Activated naive CD4-positive, alpha-beta T cell treated with anti-CD3 and anti-CD28 coated beads for 36 hours (primary cell): ENCODE data around the gene RTL1. TPM values are rescaled to one million over a fixed set of nuclear protein-coding genes. Genes with fewer than 3 reads are reported as not detected.

Experiments used
- CTCF ChIA-PET: fragments of 350-600 bp; sonication (Branson Sonifier 250); formaldehyde crosslinking; loops from one replicate; lab custom pipeline; 2021; ENCODE audit warnings: antibody characterized with exemption; lab: Charles Lee
- DNase-seq: peaks from one replicate; pipeline ENCODE4 v3.0.0-alpha.2; 2020
- H3K27ac Mint-ChIP-seq: one replicate; pipeline ENCODE4 v1.8.0; 2021; ENCODE audit warnings: mild to moderate bottlenecking, mixed read lengths
- H3K27me3 Mint-ChIP-seq: one replicate; pipeline ENCODE4 v1.8.0; 2021; ENCODE audit warnings: low read depth, mixed read lengths
- H3K36me3 Mint-ChIP-seq: one replicate; pipeline ENCODE4 v1.8.0; 2021; ENCODE audit warnings: low read depth, mixed read lengths
- H3K4me1 Mint-ChIP-seq: one replicate; pipeline ENCODE4 v1.8.0; 2021; ENCODE audit warnings: low read depth, mixed read lengths
- H3K4me3 Mint-ChIP-seq: one replicate; pipeline ENCODE4 v1.8.0; 2021; ENCODE audit warnings: mild to moderate bottlenecking, moderate library complexity, mixed read lengths
- H3K9me3 Mint-ChIP-seq: one replicate; pipeline ENCODE4 v1.8.0; 2021; ENCODE audit warnings: mixed read lengths
- intact Hi-C: fragments of 100-400 bp; cut with micrococcal nuclease; formaldehyde crosslinking; loops from one replicate; pipeline ENCODE4 v1.15.1; 2023
- total RNA-seq, 2 experiments: library from RNA; stranded (reverse); gene quantifications; one replicate each; pipeline ENCODE4 v1.2.3, GENCODE V29; 2021

Gene RTL1
- total RNA-seq, 2 experiments from 2014 or later = not detected

DNA sequence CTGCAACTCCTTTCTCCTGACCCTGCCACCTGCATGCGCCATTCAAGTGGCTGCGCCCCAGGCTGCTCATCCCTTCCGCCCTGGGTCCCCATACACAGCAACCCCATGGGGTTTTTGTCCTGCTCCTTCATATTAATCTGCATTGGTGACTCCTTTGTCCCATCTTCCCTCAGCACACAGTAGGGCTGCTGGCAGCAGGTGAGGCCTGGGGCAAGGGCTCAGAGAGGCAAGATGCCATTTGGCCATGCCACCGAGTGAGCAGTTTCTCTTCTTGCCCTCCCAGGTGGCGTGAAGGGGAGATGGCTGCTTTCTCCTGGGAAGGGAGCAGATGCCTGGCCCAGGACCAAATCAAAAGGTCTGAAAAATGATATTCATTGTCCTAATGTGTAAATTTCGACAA lies 9.1 kb downstream of the RTL1 start:
- peaks cover 17% of the 10 kb centered on the region for H3K27me3 Mint-ChIP-seq
- no peaks in the 10 kb centered on the region for H3K4me1 Mint-ChIP-seq
- no peak overlapping the region for H3K27ac Mint-ChIP-seq
- DNase-seq = no peak
- H3K9me3 Mint-ChIP-seq = no peaks in the 10 kb centered on the region
- intact Hi-C loops = no loop called here
- no peak overlapping the region for H3K4me3 Mint-ChIP-seq
- CTCF ChIA-PET = no interaction called here
- no peaks in the 10 kb centered on the region for H3K36me3 Mint-ChIP-seq

DNA sequence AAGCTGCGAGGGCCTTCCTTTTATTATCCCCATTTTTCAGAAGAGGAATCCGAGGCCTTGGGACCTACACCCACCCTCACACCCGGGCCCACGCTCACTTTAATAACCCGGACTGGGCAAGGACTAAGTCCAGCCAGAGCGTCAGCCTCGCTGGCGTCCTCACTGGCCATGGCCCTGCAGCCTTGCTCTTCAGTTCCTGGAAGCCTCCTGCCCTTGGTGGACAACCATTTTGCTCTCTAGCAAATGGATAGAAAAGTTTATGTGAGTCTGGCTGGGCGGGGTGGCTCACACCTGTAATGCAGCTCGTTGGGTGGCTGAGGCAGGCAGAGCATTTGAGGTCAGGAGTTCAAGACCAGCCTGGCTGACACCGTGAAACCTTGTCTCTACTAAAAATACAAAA lies 9.8 kb downstream of the RTL1 start:
- intact Hi-C loops = no loop called here
- no peaks in the 10 kb centered on the region for H3K4me1 Mint-ChIP-seq
- peaks cover 10% of the 10 kb centered on the region for H3K27me3 Mint-ChIP-seq
- H3K27ac Mint-ChIP-seq = no peak overlapping the region
- no peaks in the 10 kb centered on the region for H3K9me3 Mint-ChIP-seq
- DNase-seq = no peak
- CTCF ChIA-PET = interaction anchor here (0.7 kb wide), 1 partner anchor 693 kb away, joined by 3 read pairs; no protein-coding TSS in a partner anchor
- no peaks in the 10 kb centered on the region for H3K36me3 Mint-ChIP-seq
- no peak overlapping the region for H3K4me3 Mint-ChIP-seq

DNA sequence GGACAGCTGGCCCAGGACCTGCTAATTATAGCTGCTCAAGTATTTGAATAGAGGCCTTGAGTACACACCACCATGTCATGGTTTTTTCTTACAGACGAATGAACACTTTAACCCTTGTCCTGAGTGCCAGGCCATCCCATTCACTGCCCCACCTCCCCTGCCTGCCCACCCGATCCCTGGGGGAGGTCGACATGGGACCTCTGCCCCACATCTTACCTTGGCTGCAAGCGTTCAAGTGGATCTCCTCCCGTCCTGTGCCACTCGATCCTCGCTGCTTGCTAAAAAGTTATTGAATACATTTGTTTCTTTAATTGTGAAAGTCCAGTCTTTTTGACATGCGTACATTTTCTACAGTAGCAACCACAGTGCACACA lies 10.3 kb downstream of the RTL1 start:
- no peaks in the 10 kb centered on the region for H3K36me3 Mint-ChIP-seq
- CTCF ChIA-PET = no interaction called here

DNA sequence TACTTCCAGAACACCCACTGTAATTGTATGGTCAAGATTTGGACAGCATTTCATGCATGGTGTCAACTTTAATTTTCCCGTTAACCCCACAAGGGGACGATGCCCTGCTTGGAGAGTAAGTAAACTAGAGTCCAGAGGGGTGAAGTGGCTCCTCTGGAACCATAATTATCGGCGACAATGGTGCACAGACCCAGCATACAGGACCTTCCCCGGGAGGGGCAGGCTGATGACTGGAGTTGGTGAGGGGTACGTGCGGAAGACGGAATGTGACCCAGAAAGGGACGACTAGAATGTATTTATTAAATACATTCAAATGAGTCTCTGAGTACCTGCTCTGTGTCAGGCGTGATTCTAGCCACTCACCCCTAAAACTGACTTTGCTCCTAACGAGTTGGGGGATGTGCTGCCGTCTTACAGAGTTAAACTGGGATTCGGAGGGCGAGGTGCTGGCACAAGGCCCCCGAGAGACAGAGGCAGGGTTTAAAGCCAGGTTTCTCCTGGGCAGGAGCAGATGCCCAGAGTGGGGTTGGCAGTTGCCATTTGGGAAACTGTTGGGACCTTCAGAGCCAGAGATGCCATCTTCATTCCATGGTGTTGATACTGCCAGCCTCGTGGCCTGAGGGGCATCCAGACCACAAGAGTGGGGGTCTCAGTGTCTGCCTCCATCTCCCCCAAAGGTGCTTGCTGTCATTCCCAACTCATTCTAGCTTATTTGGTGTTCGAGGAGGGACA lies 10.9 kb downstream of the RTL1 start:
- no peak for DNase-seq
- H3K9me3 Mint-ChIP-seq = no peaks in the 10 kb centered on the region
- H3K27me3 Mint-ChIP-seq = peaks cover 10% of the 10 kb centered on the region
- no peak overlapping the region for H3K27ac Mint-ChIP-seq
- H3K36me3 Mint-ChIP-seq = no peaks in the 10 kb centered on the region
- CTCF ChIA-PET = no interaction called here
- no peak overlapping the region for H3K4me3 Mint-ChIP-seq
- H3K4me1 Mint-ChIP-seq = no peaks in the 10 kb centered on the region
- intact Hi-C loops = no loop called here

More for the DNA sequence above, 10.3 kb downstream of the RTL1 start:
- Mint-ChIP-seq H3K4me3 (no peak overlapping the region), H3K4me1 (no peaks in the 10 kb centered on the region), H3K9me3 (no peaks in the 10 kb centered on the region), H3K27ac (no peak overlapping the region), H3K27me3 (peaks cover 10% of the 10 kb centered on the region)
- no peak for DNase-seq
- intact Hi-C loops = no loop called here

DNA sequence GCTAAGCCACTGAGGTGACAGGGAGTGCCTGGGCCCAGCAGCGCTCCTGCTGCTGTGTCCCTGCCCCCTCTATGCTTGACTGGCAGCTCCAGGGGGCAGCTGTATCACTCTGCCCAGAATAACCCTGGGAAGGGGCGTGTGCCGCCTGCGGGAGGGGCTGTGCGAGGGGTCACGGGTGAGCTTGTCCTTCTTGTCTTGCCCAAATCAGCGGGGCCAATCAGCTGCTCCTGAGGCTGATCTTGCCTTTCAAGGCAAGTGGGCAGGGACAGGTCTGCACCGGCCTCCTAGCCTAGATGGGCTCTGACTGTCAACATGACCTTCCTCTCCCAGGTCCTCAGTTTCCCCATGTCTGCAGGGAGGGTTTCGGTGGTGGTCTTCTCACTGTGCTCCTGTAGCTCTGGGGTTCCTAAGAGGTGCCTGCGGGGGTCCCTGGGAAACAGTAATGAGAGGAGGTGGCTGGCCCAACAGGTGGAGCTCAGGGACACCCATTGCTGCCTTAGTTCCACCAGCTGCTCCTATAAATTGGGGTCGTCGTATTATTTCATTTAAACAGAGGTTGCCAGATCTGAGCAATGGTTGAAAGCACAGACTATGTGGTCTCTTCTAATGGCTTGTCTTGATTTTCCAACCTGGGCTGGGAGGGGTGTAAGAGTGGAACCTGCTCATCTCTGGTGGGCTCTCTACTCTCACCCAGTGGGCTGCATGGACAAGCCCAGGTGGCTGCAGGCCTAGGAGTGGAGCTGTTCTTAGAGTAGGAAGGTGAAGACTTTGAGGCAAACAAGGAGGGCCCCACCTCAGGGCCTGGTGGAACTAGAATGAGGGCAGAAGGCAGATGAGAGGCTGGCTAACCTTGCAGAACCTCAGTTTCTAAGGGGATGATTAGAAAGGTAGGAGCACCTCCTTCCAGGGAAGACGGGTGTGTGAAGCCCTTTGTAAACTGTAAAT lies 11.7 kb downstream of the RTL1 start:
- CTCF ChIA-PET = no interaction called here
- intact Hi-C loops = no loop called here
- H3K27ac Mint-ChIP-seq = no peak overlapping the region
- no peaks in the 10 kb centered on the region for H3K9me3 Mint-ChIP-seq
- no peak overlapping the region for H3K4me3 Mint-ChIP-seq
- no peaks in the 10 kb centered on the region for H3K4me1 Mint-ChIP-seq
- peaks cover 8% of the 10 kb centered on the region for H3K27me3 Mint-ChIP-seq
- no peaks in the 10 kb centered on the region for H3K36me3 Mint-ChIP-seq
- DNase-seq = no peak

DNA sequence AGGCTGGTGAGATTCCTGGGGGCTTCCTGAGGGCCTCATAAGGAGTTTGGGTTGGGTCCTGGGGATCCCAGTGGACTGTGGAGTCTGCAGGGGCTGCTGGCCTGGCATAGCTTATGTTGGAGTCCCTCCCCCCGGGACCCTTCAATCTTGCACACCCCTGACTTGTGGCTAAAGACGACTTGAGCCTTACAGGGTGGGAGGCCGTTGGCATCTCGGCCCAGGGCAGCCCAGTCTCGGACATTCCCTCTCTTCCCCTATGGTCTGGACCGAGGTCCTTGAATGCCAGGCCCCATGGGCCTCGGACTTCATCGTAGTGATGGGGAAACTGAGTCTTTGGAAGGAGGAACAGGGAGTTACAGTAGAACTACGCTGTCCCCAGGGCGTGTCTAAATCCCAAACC lies 12.5 kb downstream of the RTL1 start:
- no peaks in the 10 kb centered on the region for H3K9me3 Mint-ChIP-seq
- CTCF ChIA-PET = no interaction called here
- DNase-seq = no peak
- intact Hi-C loops = no loop called here
- peaks cover 5% of the 10 kb centered on the region for H3K27me3 Mint-ChIP-seq
- H3K36me3 Mint-ChIP-seq = no peaks in the 10 kb centered on the region
- H3K4me1 Mint-ChIP-seq = no peaks in the 10 kb centered on the region
- no peak overlapping the region for H3K27ac Mint-ChIP-seq
- H3K4me3 Mint-ChIP-seq = no peak overlapping the region

DNA sequence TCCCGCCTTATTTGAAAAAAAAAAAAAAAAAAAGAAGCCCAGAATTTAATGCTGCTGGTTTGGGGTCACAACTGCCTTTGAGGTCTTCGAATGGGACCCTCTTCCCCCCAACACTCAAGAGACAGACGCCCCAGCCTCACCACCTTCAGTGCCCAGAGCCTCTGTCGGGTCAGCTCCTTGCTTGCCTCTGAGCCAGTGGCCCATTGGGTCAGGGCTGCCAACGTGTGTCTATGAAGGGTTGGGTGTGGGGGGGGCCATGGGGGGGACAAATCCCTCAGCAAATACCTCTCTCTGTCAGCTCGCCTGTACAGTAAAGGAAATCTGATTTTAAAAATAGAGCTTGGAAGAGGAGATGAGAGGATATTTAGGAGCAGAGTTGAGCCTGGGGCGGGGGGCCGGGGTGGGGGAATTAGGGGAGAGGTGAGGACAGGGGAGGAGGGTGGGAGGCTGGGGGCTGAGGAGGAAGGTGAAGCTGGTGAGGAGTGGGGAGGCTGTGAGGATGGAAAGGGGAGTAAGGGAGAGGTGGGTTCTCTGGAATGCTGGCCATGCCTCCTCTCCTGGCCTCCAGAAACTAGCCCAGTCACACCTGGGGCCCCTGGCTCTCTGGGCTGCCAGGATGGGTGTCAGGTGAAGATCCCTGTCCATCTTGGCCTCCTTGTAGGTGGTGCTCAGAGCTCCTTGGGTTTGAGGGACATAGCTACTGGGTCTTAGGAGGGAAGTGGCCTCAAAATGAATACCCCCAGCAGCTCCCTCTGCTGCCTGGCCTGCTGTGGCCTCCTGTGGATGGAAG lies 13.3 kb downstream of the RTL1 start:
- H3K4me3 Mint-ChIP-seq = no peak overlapping the region
- intact Hi-C loops = no loop called here
- H3K36me3 Mint-ChIP-seq = no peaks in the 10 kb centered on the region
- H3K4me1 Mint-ChIP-seq = no peaks in the 10 kb centered on the region
- H3K9me3 Mint-ChIP-seq = no peaks in the 10 kb centered on the region
- H3K27ac Mint-ChIP-seq = no peak overlapping the region
- CTCF ChIA-PET = no interaction called here
- peaks cover 4% of the 10 kb centered on the region for H3K27me3 Mint-ChIP-seq
- no peak for DNase-seq

DNA sequence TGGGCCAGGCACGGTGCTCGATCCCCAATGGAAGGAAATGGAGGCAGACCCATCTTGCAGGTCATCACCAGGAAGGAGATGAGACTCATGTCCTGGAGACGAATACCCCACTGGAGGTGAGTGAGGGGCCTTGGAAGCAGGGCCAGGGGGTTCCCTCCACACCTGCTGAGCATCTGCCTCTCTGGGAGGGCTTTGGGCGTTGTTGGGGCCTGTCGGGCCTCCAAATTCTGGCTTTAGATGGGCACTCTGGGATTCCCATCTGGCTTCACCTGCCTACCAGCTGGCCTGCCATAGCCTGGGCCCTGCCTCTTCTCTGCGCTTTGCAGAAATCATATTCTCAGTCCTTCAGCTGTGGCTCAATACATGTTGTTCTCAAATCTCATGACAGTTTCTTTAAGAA lies 13.9 kb downstream of the RTL1 start:
- no peak overlapping the region for H3K27ac Mint-ChIP-seq
- no peaks in the 10 kb centered on the region for H3K9me3 Mint-ChIP-seq
- no peak for DNase-seq
- H3K36me3 Mint-ChIP-seq = no peaks in the 10 kb centered on the region
- CTCF ChIA-PET = no interaction called here
- H3K4me3 Mint-ChIP-seq = no peak overlapping the region
- intact Hi-C loops = no loop called here
- H3K27me3 Mint-ChIP-seq = no peaks in the 10 kb centered on the region
- no peaks in the 10 kb centered on the region for H3K4me1 Mint-ChIP-seq

DNA sequence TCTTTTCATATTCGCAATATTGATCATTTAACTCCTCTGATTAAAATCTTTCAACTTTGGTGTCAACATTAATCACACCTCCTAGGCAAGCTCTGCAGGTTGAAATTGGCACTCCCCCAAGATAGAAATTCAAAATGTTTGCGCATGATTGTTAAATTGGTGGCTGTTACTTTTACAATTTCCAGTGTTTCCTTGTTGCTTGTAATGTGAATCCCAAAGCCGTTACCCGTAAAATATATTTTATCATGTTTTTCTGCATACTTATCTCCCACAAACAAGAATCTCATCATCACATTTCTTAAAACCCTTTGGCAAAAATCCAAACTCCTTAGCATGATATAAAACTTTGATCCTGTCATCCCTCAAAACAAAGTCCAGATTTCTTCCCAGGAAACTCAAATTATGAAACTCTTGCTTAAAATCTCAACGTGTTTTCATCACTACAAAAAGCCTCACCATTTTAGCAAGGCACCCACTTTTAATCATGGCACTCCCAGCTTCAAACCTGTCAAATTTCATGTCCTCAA lies 14.7 kb downstream of the RTL1 start:
- no peak overlapping the region for H3K27ac Mint-ChIP-seq
- H3K4me1 Mint-ChIP-seq = no peaks in the 10 kb centered on the region
- intact Hi-C loops = no loop called here
- H3K9me3 Mint-ChIP-seq = no peaks in the 10 kb centered on the region
- H3K36me3 Mint-ChIP-seq = no peaks in the 10 kb centered on the region
- CTCF ChIA-PET = no interaction called here
- no peak overlapping the region for H3K4me3 Mint-ChIP-seq
- no peaks in the 10 kb centered on the region for H3K27me3 Mint-ChIP-seq
- no peak for DNase-seq

DNA sequence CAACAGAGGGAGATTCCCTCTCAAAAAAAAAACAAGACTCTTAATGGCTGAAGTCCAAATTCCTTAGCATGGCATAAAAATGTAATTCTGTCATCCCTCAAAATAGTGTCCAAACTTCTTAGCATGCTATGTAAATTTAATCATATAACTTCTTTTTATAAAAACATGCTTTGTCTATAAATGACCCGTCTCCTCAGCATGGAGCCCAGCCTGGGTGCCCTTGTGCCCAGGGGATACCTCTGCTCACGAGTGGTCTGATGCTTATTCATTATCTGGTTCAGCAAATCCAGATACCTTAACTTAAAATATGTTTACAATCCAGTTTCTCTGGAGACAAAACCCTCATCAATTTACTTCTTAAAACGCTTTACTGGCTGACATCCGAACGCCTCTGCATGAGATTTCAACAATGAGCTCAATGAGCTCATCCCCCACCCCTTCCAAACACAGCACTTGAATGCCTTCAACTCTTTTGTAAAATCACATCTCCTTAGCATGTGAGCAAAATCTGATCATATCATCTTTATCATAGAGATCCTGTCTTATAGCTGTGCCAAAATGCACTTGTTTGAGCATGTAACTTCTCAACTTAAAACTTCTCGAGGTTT lies 15.7 kb downstream of the RTL1 start:
- intact Hi-C loops = no loop called here
- H3K4me1 Mint-ChIP-seq = no peaks in the 10 kb centered on the region

DNA sequence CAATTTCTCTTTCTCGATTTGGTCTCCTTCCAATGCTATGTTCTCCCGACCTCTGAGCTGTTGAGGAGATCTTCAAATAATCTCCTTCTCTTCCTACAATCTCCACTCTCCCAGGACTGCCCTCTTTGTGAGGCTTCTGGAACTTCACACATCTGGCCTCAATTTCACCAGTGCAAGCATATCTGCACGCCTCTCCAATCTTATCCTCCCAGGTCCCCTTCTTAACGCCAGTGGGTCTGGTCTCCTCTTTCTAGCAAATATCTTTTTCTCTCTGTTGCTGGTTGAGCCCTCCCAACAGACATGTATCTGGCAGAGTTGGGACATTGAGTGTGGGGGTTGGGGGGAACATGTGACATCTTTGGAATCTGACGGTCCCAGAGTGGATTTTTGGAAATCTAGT lies 17.9 kb downstream of the RTL1 start:
- no peaks in the 10 kb centered on the region for H3K27me3 Mint-ChIP-seq
- H3K27ac Mint-ChIP-seq = no peak overlapping the region
- H3K36me3 Mint-ChIP-seq = no peaks in the 10 kb centered on the region
- CTCF ChIA-PET = no interaction called here
- H3K9me3 Mint-ChIP-seq = peaks cover 4% of the 10 kb centered on the region
- H3K4me3 Mint-ChIP-seq = no peak overlapping the region
- no peaks in the 10 kb centered on the region for H3K4me1 Mint-ChIP-seq
- DNase-seq = no peak
- intact Hi-C loops = no loop called here

More for the DNA sequence above, 15.7 kb downstream of the RTL1 start:
- H3K4me3 Mint-ChIP-seq = no peak overlapping the region
- CTCF ChIA-PET = no interaction called here
- no peaks in the 10 kb centered on the region for H3K27me3 Mint-ChIP-seq
- no peaks in the 10 kb centered on the region for H3K36me3 Mint-ChIP-seq
- DNase-seq = no peak
- H3K27ac Mint-ChIP-seq = no peak overlapping the region
- peaks cover 3% of the 10 kb centered on the region for H3K9me3 Mint-ChIP-seq

DNA sequence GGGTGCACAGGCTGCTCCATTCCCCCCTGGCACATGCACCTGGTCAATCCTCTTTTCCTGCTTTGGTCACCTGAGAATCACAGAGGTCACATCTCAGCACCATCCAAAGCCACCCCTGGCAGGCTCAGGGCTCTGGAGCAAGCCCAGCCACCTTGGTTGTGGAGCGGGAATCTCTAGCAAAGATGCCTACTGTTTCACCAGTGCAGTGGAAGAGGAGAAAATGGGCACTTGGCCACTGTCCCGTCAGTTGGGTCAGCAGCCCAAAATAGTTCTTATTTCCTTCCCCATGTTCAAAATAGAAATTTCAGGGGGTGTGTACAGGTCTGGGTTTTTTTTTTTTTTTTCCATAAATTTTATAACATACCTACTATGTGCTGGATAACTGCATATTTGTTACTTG lies 18.3 kb downstream of the RTL1 start:
- no peaks in the 10 kb centered on the region for H3K4me1 Mint-ChIP-seq
- CTCF ChIA-PET = interaction anchor here (1.3 kb wide), 1 partner anchor 13 kb away, joined by 3 read pairs; no protein-coding TSS in a partner anchor
- peaks cover 4% of the 10 kb centered on the region for H3K9me3 Mint-ChIP-seq
- intact Hi-C loops = no loop called here
- no peak overlapping the region for H3K4me3 Mint-ChIP-seq
- H3K27ac Mint-ChIP-seq = no peak overlapping the region
- no peaks in the 10 kb centered on the region for H3K27me3 Mint-ChIP-seq
- no peak for DNase-seq
- no peaks in the 10 kb centered on the region for H3K36me3 Mint-ChIP-seq
